Trophoblast cell (in vitro differentiated cells and primary cell): ENCODE data around the gene TENM4.

Experiments
- DNase-seq, 2 donors: peaks; one replicate each; pipeline ENCODE4 v3.0.0-alpha.2; 2016
- H2AFZ ChIP-seq: 2 replicates; pipeline ENCODE4 v1.6.1; 2013; ENCODE audit warnings: low read length, moderate library complexity, mild to moderate bottlenecking; ENCODE audit not compliant: insufficient read depth, poor library complexity
- H2AK5ac ChIP-seq: 2 replicates; pipeline ENCODE4 v1.6.1; 2013; ENCODE audit warnings: mild to moderate bottlenecking, low read length
- H2BK120ac ChIP-seq: 2 replicates; pipeline ENCODE4 v1.6.1; 2013; ENCODE audit warnings: low read length, mild to moderate bottlenecking, moderate library complexity; ENCODE audit not compliant: insufficient read depth, poor library complexity
- H2BK12ac ChIP-seq: 2 replicates; pipeline ENCODE4 v1.6.1; 2013; ENCODE audit warnings: mild to moderate bottlenecking, low read length, moderate library complexity
- H2BK5ac ChIP-seq: 2 replicates; pipeline ENCODE4 v1.6.1; 2013; ENCODE audit warnings: low read length, low read depth, moderate library complexity, mild to moderate bottlenecking; ENCODE audit not compliant: poor library complexity
- H3K14ac ChIP-seq: 2 replicates; pipeline ENCODE4 v1.6.1; 2013; ENCODE audit warnings: mild to moderate bottlenecking, low read length
- H3K18ac ChIP-seq: 2 replicates; pipeline ENCODE4 v1.6.1; 2013; ENCODE audit warnings: mild to moderate bottlenecking, low read length
- H3K23ac ChIP-seq: 2 replicates; pipeline ENCODE4 v1.6.1; 2013; ENCODE audit warnings: low read length
- H3K27ac ChIP-seq: 2 replicates; pipeline ENCODE4 v1.5.1; 2013; ENCODE audit warnings: low read depth, mild to moderate bottlenecking, inconsistent platforms, low read length, moderate library complexity
- H3K27me3 ChIP-seq: 2 replicates; pipeline ENCODE4 v1.6.1; 2013; ENCODE audit warnings: inconsistent platforms, mild to moderate bottlenecking, low read length, moderate library complexity; ENCODE audit not compliant: insufficient read depth
- H3K36me3 ChIP-seq, 2 experiments: 1 replicate in 1 of 2; 2 replicates in 1 of 2; pipeline ENCODE4 v1.6.1; 2013; ENCODE audit warnings: low read length in 2 of 2, mild to moderate bottlenecking in 2 of 2, moderate library complexity in 1 of 2; ENCODE audit not compliant: insufficient read depth in 2 of 2, control insufficient read depth in 1 of 2
- H3K4ac ChIP-seq: 2 replicates; pipeline ENCODE4 v1.6.1; 2013; ENCODE audit warnings: low read depth, mild to moderate bottlenecking, low read length, moderate library complexity
- H3K4me1 ChIP-seq, 2 experiments: 1 replicate in 1 of 2; 2 replicates in 1 of 2; pipeline ENCODE4 v1.6.1; 2013; ENCODE audit warnings: low read length in 2 of 2, mild to moderate bottlenecking in 2 of 2, moderate library complexity in 1 of 2; ENCODE audit not compliant: insufficient read depth in 2 of 2, control insufficient read depth in 1 of 2
- H3K4me2 ChIP-seq: 2 replicates; pipeline ENCODE4 v1.6.1; 2013; ENCODE audit warnings: inconsistent platforms, mild to moderate bottlenecking, low read length, moderate library complexity
- H3K4me3 ChIP-seq: 2 replicates; pipeline ENCODE4 v1.5.1; 2013; ENCODE audit warnings: mild to moderate bottlenecking, low read depth, low read length, inconsistent platforms
- H3K79me1 ChIP-seq: one replicate; pipeline ENCODE4 v1.6.1; 2013; ENCODE audit warnings: low read length
- H3K79me2 ChIP-seq: 2 replicates; pipeline ENCODE4 v1.6.1; 2013; ENCODE audit warnings: low read length, mild to moderate bottlenecking; ENCODE audit not compliant: control insufficient read depth, insufficient read depth, poor library complexity
- H3K9ac ChIP-seq: 2 replicates; pipeline ENCODE4 v1.6.1; 2013; ENCODE audit warnings: mild to moderate bottlenecking, low read length
- H3K9me3 ChIP-seq: 2 replicates; pipeline ENCODE4 v1.6.1; 2013; ENCODE audit warnings: low read depth, mild to moderate bottlenecking, control low read depth, inconsistent platforms, low read length; ENCODE audit not compliant: insufficient read depth
- H4K12ac ChIP-seq: 2 replicates; pipeline ENCODE4 v1.6.1; 2013; ENCODE audit warnings: low read depth, mild to moderate bottlenecking, low read length, moderate library complexity
- H4K8ac ChIP-seq: 2 replicates; pipeline ENCODE4 v1.6.1; 2013; ENCODE audit warnings: low read depth, mild to moderate bottlenecking, low read length, moderate library complexity
- H4K91ac ChIP-seq: one replicate; pipeline ENCODE4 v1.6.1; 2013; ENCODE audit warnings: low read depth, mild to moderate bottlenecking, low read length, moderate library complexity
- WGBS: extraction: QIAGEN DNeasy Blood & Tissue Kit; methylation state at CpG from one replicate; pipeline ENCODE4 v1.1.7; 2013; ENCODE audit warnings: missing lambda C conversion rate; ENCODE audit not compliant: insufficient read length, insufficient coverage; ENCODE audit errors: extremely low coverage; 5-methylcytosine and 5-hydroxymethylcytosine counted together

The TENM4 gene

DNA sequence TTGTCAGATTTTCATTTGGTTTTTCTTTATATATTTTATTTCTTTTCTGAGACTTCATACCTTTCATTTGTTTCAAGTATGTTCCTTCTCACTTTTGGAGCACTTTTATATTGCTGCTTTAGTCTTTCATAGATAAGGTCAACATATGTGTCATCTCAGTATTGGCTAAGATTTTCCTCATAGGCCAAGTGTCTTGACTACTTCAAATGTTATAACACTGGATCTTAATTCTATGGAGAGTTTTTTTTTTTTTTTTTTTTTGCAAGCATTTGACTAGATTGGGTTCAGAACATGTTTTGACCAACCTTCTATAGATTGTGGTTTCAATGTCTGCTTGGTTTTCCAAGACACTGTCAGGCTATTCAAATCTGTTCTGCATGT lies 797.2 kb downstream of the TENM4 start:
- H3K4ac ChIP-seq: no peak overlapping the region
- H3K4me1 ChIP-seq: no peaks in the 10 kb centered on the region
- no peak overlapping the region for H3K18ac ChIP-seq
- no peak overlapping the region for H2AFZ ChIP-seq
- H3K4me3 ChIP-seq: no peak overlapping the region
- H3K9ac ChIP-seq: no peak overlapping the region
- no peak overlapping the region for H4K91ac ChIP-seq
- H2BK120ac ChIP-seq: no peak overlapping the region
- no peaks in the 10 kb centered on the region for H3K79me1 ChIP-seq
- peaks cover 2% of the 10 kb centered on the region for H3K9me3 ChIP-seq
- H2AK5ac ChIP-seq: no peak overlapping the region
- H3K4me2 ChIP-seq: no peak overlapping the region
- H2BK5ac ChIP-seq: no peak overlapping the region
- no peak overlapping the region for H4K12ac ChIP-seq
- H3K27me3 ChIP-seq: no peaks in the 10 kb centered on the region
- H3K79me2 ChIP-seq: no peaks in the 10 kb centered on the region
- no peak overlapping the region for H3K14ac ChIP-seq
- DNase-seq: no peak
- H3K27ac ChIP-seq: no peak overlapping the region
- no peaks in the 10 kb centered on the region for H3K36me3 ChIP-seq
- H2BK12ac ChIP-seq: no peak overlapping the region
- no peak overlapping the region for H4K8ac ChIP-seq
- H3K23ac ChIP-seq: no peak overlapping the region

DNA sequence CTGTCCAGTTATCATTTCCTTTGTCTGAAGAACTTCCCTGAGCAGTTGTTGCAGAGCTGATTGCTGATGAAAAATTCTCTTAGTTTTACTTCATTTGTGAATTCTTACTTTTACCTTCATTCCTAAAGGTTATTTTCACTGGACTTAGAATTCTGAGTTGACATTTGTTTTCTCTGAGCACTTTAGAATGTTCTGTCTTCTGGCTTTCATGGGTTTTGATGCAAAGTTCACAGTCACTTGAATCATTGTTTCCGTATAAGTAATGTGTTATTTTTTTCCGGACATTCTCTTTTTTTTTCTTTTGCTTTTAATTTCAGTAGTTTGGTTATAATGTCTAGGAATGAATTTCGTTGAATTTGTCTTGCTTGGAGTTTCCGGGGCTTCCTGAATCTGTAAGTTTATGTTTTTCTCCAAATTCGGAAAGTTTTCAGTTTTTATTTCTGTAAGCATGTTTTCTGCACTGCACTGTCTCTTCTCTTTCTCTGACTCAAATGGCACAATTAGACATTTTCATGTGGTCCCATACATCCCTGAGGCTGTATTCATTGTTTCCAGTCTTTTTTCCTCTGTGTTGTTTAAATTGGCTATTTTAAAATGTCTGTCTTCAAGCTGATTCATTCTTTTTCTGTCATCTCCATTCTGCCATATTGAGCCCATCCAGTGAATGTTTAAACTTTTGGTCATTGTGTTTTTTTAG lies 797.7 kb downstream of the TENM4 start:
- H2AFZ ChIP-seq: no peak overlapping the region
- H3K36me3 ChIP-seq: no peaks in the 10 kb centered on the region
- H2AK5ac ChIP-seq: no peak overlapping the region
- H3K23ac ChIP-seq: no peak overlapping the region
- H3K79me1 ChIP-seq: no peaks in the 10 kb centered on the region
- H3K79me2 ChIP-seq: no peaks in the 10 kb centered on the region
- H3K9ac ChIP-seq: no peak overlapping the region
- no peak overlapping the region for H3K4me3 ChIP-seq
- no peak overlapping the region for H3K27ac ChIP-seq
- no CpG with 5 or more reads among the region's 5 CpGs for WGBS
- no peak for DNase-seq
- H2BK5ac ChIP-seq: no peak overlapping the region
- H3K9me3 ChIP-seq: peaks cover 3% of the 10 kb centered on the region
- no peak overlapping the region for H3K4me2 ChIP-seq
- H2BK12ac ChIP-seq: no peak overlapping the region
- no peak overlapping the region for H2BK120ac ChIP-seq
- no peak overlapping the region for H3K14ac ChIP-seq
- H3K27me3 ChIP-seq: no peaks in the 10 kb centered on the region
- no peak overlapping the region for H4K8ac ChIP-seq
- H4K91ac ChIP-seq: no peak overlapping the region
- H3K18ac ChIP-seq: no peak overlapping the region
- no peak overlapping the region for H4K12ac ChIP-seq
- H3K4ac ChIP-seq: no peak overlapping the region
- H3K4me1 ChIP-seq: no peaks in the 10 kb centered on the region

DNA sequence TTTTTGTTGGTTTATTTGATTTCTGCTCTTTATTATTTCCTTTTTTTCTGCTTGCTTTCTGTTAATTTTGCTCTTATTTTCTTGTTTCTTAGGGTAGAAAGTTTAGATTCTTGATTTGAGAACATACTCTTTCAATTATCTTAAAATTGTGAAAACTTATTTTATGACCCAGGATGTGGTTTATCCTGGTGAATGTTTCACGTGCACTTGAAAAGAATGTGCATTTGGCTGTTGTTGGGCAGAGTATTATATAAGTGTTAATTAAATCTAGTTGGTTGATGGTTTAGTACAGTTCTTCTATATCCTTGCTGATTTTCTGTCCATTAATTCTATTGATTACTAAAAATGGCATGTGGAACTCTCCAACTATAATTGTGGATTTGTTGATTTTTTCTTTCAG lies 799.3 kb downstream of the TENM4 start:
- DNase-seq: no peak
- H3K18ac ChIP-seq: no peak overlapping the region
- no peak overlapping the region for H3K9ac ChIP-seq

DNA sequence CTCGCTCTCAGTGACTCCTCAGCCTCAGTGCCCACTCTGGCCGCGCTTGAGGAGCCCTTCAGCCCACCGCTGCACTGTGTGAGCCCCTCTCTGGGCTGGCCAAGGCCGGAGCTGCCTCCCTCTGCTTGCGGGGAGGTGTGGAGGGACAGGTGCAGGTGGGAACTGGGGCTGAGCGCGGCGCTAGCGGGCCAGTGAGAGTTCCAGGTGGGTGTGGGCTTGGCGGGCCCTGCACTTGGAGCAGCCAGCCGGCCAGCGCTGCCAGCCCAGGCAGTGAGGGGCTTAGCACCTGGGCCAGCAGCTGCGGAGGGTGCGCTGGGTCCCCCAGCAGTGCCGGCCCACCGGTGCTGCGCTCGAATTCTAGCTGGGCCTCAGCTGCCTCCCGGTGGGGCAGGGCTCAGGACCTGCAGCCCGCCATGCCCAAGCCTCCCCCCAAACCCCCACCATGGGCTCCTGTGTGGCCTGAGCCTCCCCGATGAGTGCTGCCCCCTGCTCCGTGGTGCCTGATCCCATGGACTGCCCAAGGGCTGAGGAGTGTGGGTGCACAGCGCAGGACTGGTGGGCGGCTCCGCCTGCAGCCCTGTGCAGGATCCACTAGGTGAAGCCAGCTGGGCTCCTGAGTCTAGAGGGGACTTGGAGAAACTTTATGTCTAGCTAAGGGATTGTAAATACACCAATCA lies 802.0 kb downstream of the TENM4 start:
- no peak overlapping the region for H3K4ac ChIP-seq
- no peak overlapping the region for H2BK120ac ChIP-seq
- no peaks in the 10 kb centered on the region for H3K79me2 ChIP-seq
- no peaks in the 10 kb centered on the region for H3K4me1 ChIP-seq
- H3K4me2 ChIP-seq: no peak overlapping the region
- H2BK5ac ChIP-seq: no peak overlapping the region
- no peak overlapping the region for H3K14ac ChIP-seq
- no peak overlapping the region for H3K18ac ChIP-seq
- H3K36me3 ChIP-seq: no peaks in the 10 kb centered on the region
- no peak overlapping the region for H3K27ac ChIP-seq
- H2AFZ ChIP-seq: no peak overlapping the region
- no peak overlapping the region for H2BK12ac ChIP-seq
- DNase-seq: no peak
- no CpG with 5 or more reads among the region's 26 CpGs for WGBS
- no peak overlapping the region for H4K12ac ChIP-seq
- no peaks in the 10 kb centered on the region for H3K79me1 ChIP-seq
- H2AK5ac ChIP-seq: no peak overlapping the region
- H3K27me3 ChIP-seq: no peaks in the 10 kb centered on the region
- no peak overlapping the region for H4K91ac ChIP-seq
- no peak overlapping the region for H3K9ac ChIP-seq
- H3K9me3 ChIP-seq: peaks cover 4% of the 10 kb centered on the region
- no peak overlapping the region for H3K4me3 ChIP-seq
- H3K23ac ChIP-seq: no peak overlapping the region
- no peak overlapping the region for H4K8ac ChIP-seq

More for the DNA sequence above, 799.3 kb downstream of the TENM4 start:
- no peaks in the 10 kb centered on the region for H3K27me3 ChIP-seq
- no peak overlapping the region for H3K4me3 ChIP-seq
- no peak overlapping the region for H3K4ac ChIP-seq
- H2AFZ ChIP-seq: no peak overlapping the region
- no peak overlapping the region for H4K91ac ChIP-seq
- no peak overlapping the region for H2BK12ac ChIP-seq
- no peak overlapping the region for H2AK5ac ChIP-seq
- no peak overlapping the region for H2BK5ac ChIP-seq
- no peaks in the 10 kb centered on the region for H3K4me1 ChIP-seq
- H4K12ac ChIP-seq: no peak overlapping the region
- no CpG with 5 or more reads among the region's 1 CpG for WGBS
- H3K4me2 ChIP-seq: no peak overlapping the region
- no peaks in the 10 kb centered on the region for H3K79me1 ChIP-seq
- H3K27ac ChIP-seq: no peak overlapping the region
- no peak overlapping the region for H4K8ac ChIP-seq
- H3K79me2 ChIP-seq: no peaks in the 10 kb centered on the region
- H3K23ac ChIP-seq: no peak overlapping the region
- peaks cover 3% of the 10 kb centered on the region for H3K9me3 ChIP-seq
- no peak overlapping the region for H2BK120ac ChIP-seq
- no peak overlapping the region for H3K14ac ChIP-seq
- no peaks in the 10 kb centered on the region for H3K36me3 ChIP-seq
